Measurements from ENCODE around the gene SRGAP3. TPM values are rescaled to one million over a fixed set of nuclear protein-coding genes. Genes with fewer than 3 reads are reported as not detected.

Gene SRGAP3
- total RNA-seq, 1 donor from 2014 or later, result 21.4 TPM

- no peak for DNase-seq (ENCODE audit: low spot score, unreplicated experiment)
- H3K27ac Mint-ChIP-seq, result no peak overlapping the region
- no peaks in the 10 kb centered on the region for H3K9me3 Mint-ChIP-seq (ENCODE audit: low read depth)
- H3K4me1 Mint-ChIP-seq (ENCODE audit: low read depth), result peaks cover 10% of the 10 kb centered on the region
- H3K4me3 Mint-ChIP-seq (ENCODE audit: low read depth), result no peak overlapping the region
- H3K36me3 Mint-ChIP-seq (ENCODE audit: insufficient read depth), result no peaks in the 10 kb centered on the region
- TF ChIP-seq CTCF (IDR thresholded peaks at IDR 0.05; ENCODE audit: unreplicated experiment), result no peak
- H3K27me3 Mint-ChIP-seq, result peaks cover 25% of the 10 kb centered on the region
Measured at GRCh38 chr3:8980756-8981257, 268.6 kb downstream of the SRGAP3 start.

DNA sequence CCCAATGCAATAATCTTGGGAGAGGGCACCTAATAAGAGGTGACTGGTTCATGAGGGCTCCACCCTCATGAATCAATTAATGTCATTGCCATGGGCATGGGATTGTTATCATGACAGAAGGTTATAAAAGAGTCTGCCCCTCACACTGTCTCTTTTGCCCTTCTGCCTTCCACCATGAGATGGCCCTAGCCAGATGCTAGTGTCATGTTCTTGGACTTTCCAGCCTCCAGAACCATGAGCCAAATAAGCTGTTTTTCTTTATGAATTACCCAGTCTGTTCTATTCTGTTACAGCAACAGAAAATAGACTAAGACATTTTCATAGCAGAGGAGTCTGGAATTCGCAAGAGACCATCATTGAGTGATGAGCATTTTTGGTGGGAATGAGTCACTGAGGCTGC, 270.2 kb downstream of the SRGAP3 start:
- Mint-ChIP-seq H3K27me3 (peaks cover 25% of the 10 kb centered on the region), H3K9me3 (ENCODE audit: low read depth) (no peaks in the 10 kb centered on the region), H3K4me3 (ENCODE audit: low read depth) (no peak overlapping the region), H3K36me3 (ENCODE audit: insufficient read depth) (no peaks in the 10 kb centered on the region), H3K27ac (no peak overlapping the region), H3K4me1 (ENCODE audit: low read depth) (peaks cover 10% of the 10 kb centered on the region)
- no peak for TF ChIP-seq CTCF (IDR thresholded peaks at IDR 0.05; ENCODE audit: unreplicated experiment)
- DNase-seq (ENCODE audit: low spot score, unreplicated experiment), result no peak

DNA sequence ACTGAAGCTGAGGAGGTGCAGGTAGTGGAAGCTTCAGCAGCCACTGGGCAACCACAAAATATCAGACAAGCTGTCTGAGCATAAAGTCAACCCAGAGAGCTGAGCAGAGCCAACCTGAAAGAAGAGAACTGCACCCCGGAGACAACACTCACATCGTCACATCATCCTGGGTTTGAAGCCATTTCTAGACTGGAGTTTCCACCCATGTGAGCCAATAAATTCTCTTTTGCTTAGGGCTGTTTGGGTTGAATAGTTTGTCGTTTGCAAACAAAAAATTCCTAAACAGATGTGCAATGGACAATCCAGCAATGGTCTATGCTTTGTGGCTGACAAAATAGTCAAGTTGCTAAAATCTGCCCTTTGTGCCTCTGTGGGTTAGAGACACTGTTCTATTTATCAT, 270.9 kb downstream of the SRGAP3 start:
- H3K4me3 Mint-ChIP-seq (ENCODE audit: low read depth), result no peak overlapping the region
- H3K27ac Mint-ChIP-seq, result no peak overlapping the region
- H3K27me3 Mint-ChIP-seq, result peaks cover 25% of the 10 kb centered on the region
- no peak for TF ChIP-seq CTCF (IDR thresholded peaks at IDR 0.05; ENCODE audit: unreplicated experiment)
- no peaks in the 10 kb centered on the region for H3K9me3 Mint-ChIP-seq (ENCODE audit: low read depth)
- H3K4me1 Mint-ChIP-seq (ENCODE audit: low read depth), result peaks cover 7% of the 10 kb centered on the region
- no peak for DNase-seq (ENCODE audit: low spot score, unreplicated experiment)
- H3K36me3 Mint-ChIP-seq (ENCODE audit: insufficient read depth), result no peaks in the 10 kb centered on the region

DNA sequence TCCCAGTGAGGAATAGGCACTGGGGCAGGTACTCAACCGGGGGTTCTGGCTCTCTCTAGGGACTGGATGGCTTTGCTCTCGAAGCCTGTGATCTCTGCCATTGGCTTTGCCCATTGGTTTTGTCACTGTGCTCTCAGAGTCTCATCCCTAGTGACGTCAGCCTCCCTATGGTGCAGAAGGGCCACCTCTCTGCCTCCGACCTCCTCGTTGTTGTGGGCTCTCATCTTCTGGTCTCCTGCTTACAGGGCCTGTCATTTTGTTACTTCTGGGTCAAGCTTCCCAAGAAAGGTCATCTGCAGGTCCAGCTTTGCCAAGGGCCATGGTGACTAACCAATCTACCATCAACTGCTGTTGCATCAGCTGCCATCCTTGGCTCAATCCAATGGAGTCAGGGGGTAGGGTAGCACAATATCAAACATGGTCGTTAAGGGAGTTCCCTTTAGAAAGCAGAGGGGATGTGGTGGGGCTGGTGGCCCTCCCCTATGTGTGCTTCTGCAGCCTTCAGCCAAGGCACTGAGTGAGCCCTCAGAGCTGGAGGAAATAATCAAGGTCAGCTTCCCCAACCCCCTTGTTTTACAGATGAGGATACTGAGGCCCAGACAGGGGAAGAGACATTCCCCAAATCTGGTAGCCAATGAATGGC, 272.8 kb downstream of the SRGAP3 start:
- TF ChIP-seq CTCF (IDR thresholded peaks at IDR 0.05; ENCODE audit: unreplicated experiment), result no peak
- Mint-ChIP-seq H3K27ac (no peak overlapping the region), H3K36me3 (ENCODE audit: insufficient read depth) (no peaks in the 10 kb centered on the region), H3K4me3 (ENCODE audit: low read depth) (no peak overlapping the region), H3K4me1 (ENCODE audit: low read depth) (no peaks in the 10 kb centered on the region), H3K9me3 (ENCODE audit: low read depth) (no peaks in the 10 kb centered on the region), H3K27me3 (peaks cover 21% of the 10 kb centered on the region)
- no peak for DNase-seq (ENCODE audit: low spot score, unreplicated experiment)

DNA sequence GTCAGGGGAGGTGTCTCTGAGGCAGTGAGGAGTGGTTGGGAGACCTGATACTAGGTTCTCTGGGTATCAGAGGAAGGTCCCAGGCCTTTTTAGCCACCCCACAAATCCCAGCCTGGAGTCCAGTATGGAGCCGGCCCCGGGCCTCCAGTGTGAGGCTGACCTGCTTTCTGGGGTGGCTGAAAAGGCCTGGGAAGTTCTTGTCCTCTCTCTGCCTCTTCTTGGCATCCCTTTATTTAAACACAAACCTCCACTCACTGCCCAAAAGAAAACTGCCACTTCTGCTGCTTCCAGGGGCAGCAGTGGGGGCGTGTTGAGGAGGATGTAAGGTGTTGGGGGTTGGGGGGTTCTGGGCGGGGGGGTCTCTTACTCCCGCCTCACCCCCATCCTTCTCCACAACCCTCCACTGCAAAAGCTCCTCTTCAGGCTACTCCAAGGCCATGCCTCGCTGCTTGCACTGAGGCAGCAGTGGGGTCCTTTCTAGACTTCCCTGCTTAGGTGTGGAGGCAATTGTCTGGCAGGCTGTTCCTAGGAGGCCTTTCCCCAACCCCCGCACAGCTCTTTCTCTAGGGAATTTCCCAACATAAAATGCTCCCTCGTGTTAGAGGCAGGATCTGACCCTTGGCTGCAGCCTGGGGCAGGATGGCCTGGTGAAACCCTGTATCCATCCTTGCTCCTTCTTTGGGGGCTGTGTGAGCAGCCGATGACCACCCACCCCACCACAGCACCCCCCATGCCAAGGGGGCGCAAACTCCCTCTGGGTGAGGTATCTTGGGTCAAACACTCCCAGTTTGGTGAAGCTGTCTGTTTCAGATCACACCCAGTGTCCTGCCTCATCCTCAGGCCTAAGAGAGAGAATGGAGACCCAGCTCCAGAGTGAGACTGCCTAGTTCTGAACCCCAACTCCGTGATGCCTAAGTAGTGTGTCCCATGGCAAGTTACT, 274.1 kb downstream of the SRGAP3 start:
- H3K4me1 Mint-ChIP-seq (ENCODE audit: low read depth), result no peaks in the 10 kb centered on the region

More for the DNA sequence above, 274.1 kb downstream of the SRGAP3 start:
- Mint-ChIP-seq H3K9me3 (ENCODE audit: low read depth) (no peaks in the 10 kb centered on the region), H3K27ac (no peak overlapping the region), H3K36me3 (ENCODE audit: insufficient read depth) (no peaks in the 10 kb centered on the region), H3K27me3 (peaks cover 25% of the 10 kb centered on the region), H3K4me3 (ENCODE audit: low read depth) (no peak overlapping the region)
- no peak for TF ChIP-seq CTCF (IDR thresholded peaks at IDR 0.05; ENCODE audit: unreplicated experiment)
- no peak for DNase-seq (ENCODE audit: low spot score, unreplicated experiment)
